K562 (cell line): Measurements from ENCODE around the gene GTPBP2. TPM values are rescaled to one million over a fixed set of nuclear protein-coding genes. Genes with fewer than 3 reads are reported as not detected.

ENCODE experiments used
- HMGN3 ChIP-seq: IDR thresholded peaks from 2 replicates; pipeline ENCODE4 v1.6.1; 2011; ENCODE audit warnings: borderline replicate concordance, low read depth, mild to moderate bottlenecking, mixed read lengths, low read length; ENCODE audit not compliant: insufficient read length; ENCODE audit errors: extremely low read depth
- ID3 ChIP-seq, 2 experiments: fragments of 250-450 bp in 1 of 2; fragments of 450-650 bp in 1 of 2; sonication (Bioruptor Pico) in 1 of 2; IDR thresholded peaks; 2 replicates each; pipeline versions ENCODE4 v1.6.1 to v1.8.0; 2016 to 2021; ENCODE audit warnings: mild to moderate bottlenecking in 2 of 2, moderate library complexity in 2 of 2, missing compliant biosample characterization in 1 of 2, missing genetic modification characterization in 1 of 2
- MGA ChIP-seq: fragments of 450-650 bp; IDR thresholded peaks from 2 replicates; pipeline ENCODE4 v1.6.1; 2016; ENCODE audit warnings: mild to moderate bottlenecking, moderate library complexity
- ZNF318 ChIP-seq, 2 experiments: fragments of 450-650 bp; IDR thresholded peaks; 2 replicates each; pipeline ENCODE4 v1.6.1; 2016; ENCODE audit warnings: mild to moderate bottlenecking in 2 of 2, borderline replicate concordance in 1 of 2, low read depth in 1 of 2, moderate library complexity in 1 of 2
- polyA plus RNA-seq, 8 experiments: library from polyadenylated mRNA; depleted of rRNA in 4 of 8; stranded (reverse) in 5 of 8; unstranded in 3 of 8; fragments of >200 nt; fragmentation: Nextera tagmentation in 2 of 8; fragmentation: Illumina TruSeq in 1 of 8; extraction: Ambion mirVana in 2 of 8; extraction: Trizol in 1 of 8; gene quantifications; 2 replicates each; pipeline versions ENCODE4 v1.2.1 to v1.2.3, GENCODE V29; 2011 to 2014; ENCODE audit warnings: inconsistent platforms in 1 of 8, missing spikeins in 1 of 8
- total RNA-seq, 7 experiments: library from RNA; depleted of rRNA in 6 of 7; stranded (reverse); fragments of >200 nt in 6 of 7; fragmentation: Illumina TruSeq in 2 of 7; extraction: Trizol in 2 of 7; gene quantifications; 2 replicates each; pipeline versions ENCODE4 v1.2.1 to v1.2.3, GENCODE V29; 2011 to 2021; ENCODE audit warnings: low replicate concordance in 1 of 7

GTPBP2 gene
- total and polyA plus RNA-seq, 9 of the 15 experiments (the other 6 are each of a cell fraction or from before 2014, with no cell fraction given): 48.4 to 196 (median 111) TPM

GRCh38 chr6:43639984-43640800 is 11.1 kb upstream of the GTPBP2 start (continued):
- peak; percentile 61 for TF ChIP-seq MGA
- TF ChIP-seq ZNF318 (IDR thresholded peaks at IDR 0.05; ENCODE audit: borderline replicate concordance in 1 of 2, low read depth in 1 of 2): no peak
- TF ChIP-seq ID3 (CRISPR knock-in tag; IDR thresholded peaks at IDR 0.05): no peak
- peak; percentile 93 for TF ChIP-seq ID3 (tag; IDR thresholded peaks at IDR 0.05)
- TF ChIP-seq HMGN3: no peak
